Caco-2 (cell line): ENCODE results near the gene NRL. TPM values are rescaled to one million over a fixed set of nuclear protein-coding genes. Genes with fewer than 3 reads are reported as not detected.

ENCODE experiments used
- BruUV-seq: library from RNA; stranded (reverse); fragments of 400-500 nt; replicated peaks from 2 replicates; lab custom pipeline; 2021; lab: Mats Ljungman, UMichigan
- CTCF ChIA-PET: fragments of 300-600 bp; sonication (Branson Sonifier 250); formaldehyde crosslinking; loops from one replicate; lab custom pipeline; 2022; ENCODE audit warnings: antibody characterized with exemption; lab: Charles Lee
- POLR2A ChIA-PET: fragments of 300-600 bp; sonication (Branson Sonifier 250); formaldehyde crosslinking; loops from one replicate; lab custom pipeline; 2022; ENCODE audit warnings: antibody characterized with exemption; lab: Charles Lee
- DNase-seq, 2 experiments: peaks; one replicate each; pipeline versions ENCODE4 v3.0.0 to v3.0.0-alpha.2; 2020 to 2022
- H3K27me3 ChIP-seq: replicated peaks from 2 replicates; pipeline ENCODE4 v1.6.0; 2011; ENCODE audit warnings: low read length; ENCODE audit not compliant: control insufficient read depth, insufficient read depth
- H3K36me3 ChIP-seq: 2 replicates; pipeline ENCODE4 v1.5.1; 2011; ENCODE audit warnings: low read length; ENCODE audit not compliant: control insufficient read depth, insufficient read depth
- H3K4me1 ChIP-seq: fragments of 250-450 bp; sonication (Bioruptor Pico); 2 replicates; pipeline ENCODE4 v1.5.1; 2020; ENCODE audit warnings: mild to moderate bottlenecking
- H3K4me3 ChIP-seq: 2 replicates; pipeline ENCODE4 v1.5.1; 2011; ENCODE audit warnings: low read depth, mild to moderate bottlenecking, control low read depth, low read length
- H3K9me3 ChIP-seq: fragments of 250-450 bp; sonication (Bioruptor Pico); 2 replicates; pipeline ENCODE4 v1.5.1; 2020; ENCODE audit warnings: mild to moderate bottlenecking, moderate library complexity
- H3K27ac Mint-ChIP-seq: one replicate; pipeline ENCODE4 v1.8.0; 2022; ENCODE audit warnings: mixed read lengths; ENCODE audit not compliant: unreplicated experiment
- H3K27me3 Mint-ChIP-seq: one replicate; pipeline ENCODE4 v1.8.0; 2022; ENCODE audit warnings: mixed read lengths; ENCODE audit not compliant: insufficient read depth, unreplicated experiment
- H3K36me3 Mint-ChIP-seq: one replicate; pipeline ENCODE4 v1.8.0; 2022; ENCODE audit warnings: mild to moderate bottlenecking, mixed read lengths; ENCODE audit not compliant: insufficient read depth, unreplicated experiment
- H3K4me1 Mint-ChIP-seq: one replicate; pipeline ENCODE4 v1.8.0; 2022; ENCODE audit warnings: low read depth, mixed read lengths; ENCODE audit not compliant: unreplicated experiment
- H3K4me3 Mint-ChIP-seq: one replicate; pipeline ENCODE4 v1.8.0; 2022; ENCODE audit warnings: mild to moderate bottlenecking, moderate library complexity, mixed read lengths; ENCODE audit not compliant: unreplicated experiment
- H3K9me3 Mint-ChIP-seq: one replicate; pipeline ENCODE4 v1.8.0; 2022; ENCODE audit warnings: mixed read lengths; ENCODE audit not compliant: unreplicated experiment
- intact Hi-C: fragments of 100-400 bp; cut with micrococcal nuclease; formaldehyde crosslinking; loops from one replicate; pipeline ENCODE4 v1.10.0; 2022; ENCODE audit not compliant: unreplicated experiment
- total RNA-seq: library from RNA; stranded (reverse); gene quantifications from 2 replicates; pipeline ENCODE4 v1.2.3, GENCODE V29; 2022
- TF ChIP-seq, protein P1 (sequence below), 2 experiments: fragments of 200-600 bp in 1 of 2; IDR thresholded peaks; 1 replicate in 1 of 2; 2 replicates in 1 of 2; pipeline versions ENCODE4 v1.5.1 to v1.8.0; 2011 to 2022; ENCODE audit warnings: antibody characterized with exemption in 1 of 2, control low read depth in 1 of 2, inconsistent platforms in 1 of 2, low read depth in 1 of 2, low read length in 1 of 2, mild to moderate bottlenecking in 1 of 2, moderate library complexity in 1 of 2; ENCODE audit not compliant: insufficient read depth in 1 of 2, severe bottlenecking in 1 of 2, unreplicated experiment in 1 of 2

NRL gene
- total RNA-seq, 1 experiment from 2014 or later = 2.1 TPM

DNA sequence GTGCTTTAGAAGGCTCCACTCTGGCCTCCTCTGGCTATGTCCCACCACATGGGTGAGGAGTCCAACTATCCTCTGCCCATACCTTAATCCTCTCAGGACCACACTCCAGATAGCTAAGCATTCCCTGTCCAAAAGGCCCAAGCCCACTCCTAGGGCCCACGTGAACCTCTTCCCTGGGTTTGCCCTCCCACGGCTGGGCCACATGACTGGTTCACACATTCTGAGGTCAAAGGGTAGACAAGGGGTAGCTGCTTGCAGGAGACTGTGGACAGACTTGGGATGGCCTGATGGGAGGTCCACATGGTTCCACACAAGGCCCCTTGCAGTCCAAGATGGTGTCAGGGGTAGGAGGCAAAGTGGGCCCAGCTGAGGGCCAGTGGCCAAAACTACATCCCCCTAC is 26.7 kb downstream of the NRL start:
- no peak overlapping the region for H3K4me3 Mint-ChIP-seq
- no peaks in the 10 kb centered on the region for H3K27me3 Mint-ChIP-seq
- TF ChIP-seq, protein P1, sequence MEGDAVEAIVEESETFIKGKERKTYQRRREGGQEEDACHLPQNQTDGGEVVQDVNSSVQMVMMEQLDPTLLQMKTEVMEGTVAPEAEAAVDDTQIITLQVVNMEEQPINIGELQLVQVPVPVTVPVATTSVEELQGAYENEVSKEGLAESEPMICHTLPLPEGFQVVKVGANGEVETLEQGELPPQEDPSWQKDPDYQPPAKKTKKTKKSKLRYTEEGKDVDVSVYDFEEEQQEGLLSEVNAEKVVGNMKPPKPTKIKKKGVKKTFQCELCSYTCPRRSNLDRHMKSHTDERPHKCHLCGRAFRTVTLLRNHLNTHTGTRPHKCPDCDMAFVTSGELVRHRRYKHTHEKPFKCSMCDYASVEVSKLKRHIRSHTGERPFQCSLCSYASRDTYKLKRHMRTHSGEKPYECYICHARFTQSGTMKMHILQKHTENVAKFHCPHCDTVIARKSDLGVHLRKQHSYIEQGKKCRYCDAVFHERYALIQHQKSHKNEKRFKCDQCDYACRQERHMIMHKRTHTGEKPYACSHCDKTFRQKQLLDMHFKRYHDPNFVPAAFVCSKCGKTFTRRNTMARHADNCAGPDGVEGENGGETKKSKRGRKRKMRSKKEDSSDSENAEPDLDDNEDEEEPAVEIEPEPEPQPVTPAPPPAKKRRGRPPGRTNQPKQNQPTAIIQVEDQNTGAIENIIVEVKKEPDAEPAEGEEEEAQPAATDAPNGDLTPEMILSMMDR (IDR thresholded peaks at IDR 0.05; ENCODE audit: insufficient read depth in 1 of 2, low read depth in 1 of 2, low read length in 1 of 2, severe bottlenecking in 1 of 2, unreplicated experiment in 1 of 2) = no peak
- intact Hi-C loops = no loop called here
- ChIA-PET CTCF (no interaction called here), POLR2A (no interaction called here)
- Histone ChIP-seq H3K4me1 (peaks cover 4% of the 10 kb centered on the region), H3K9me3 (no peaks in the 10 kb centered on the region), H3K4me3 (no peak overlapping the region), H3K36me3 (no peaks in the 10 kb centered on the region), H3K27me3 (no peaks in the 10 kb centered on the region)
- DNase-seq = no peak
- peaks cover 6% of the 10 kb centered on the region for H3K36me3 Mint-ChIP-seq
- no peaks in the 10 kb centered on the region for H3K9me3 Mint-ChIP-seq
- H3K27ac Mint-ChIP-seq = no peak overlapping the region
- BruUV-seq = no TSS peak
- H3K4me1 Mint-ChIP-seq = peaks cover 10% of the 10 kb centered on the region

DNA sequence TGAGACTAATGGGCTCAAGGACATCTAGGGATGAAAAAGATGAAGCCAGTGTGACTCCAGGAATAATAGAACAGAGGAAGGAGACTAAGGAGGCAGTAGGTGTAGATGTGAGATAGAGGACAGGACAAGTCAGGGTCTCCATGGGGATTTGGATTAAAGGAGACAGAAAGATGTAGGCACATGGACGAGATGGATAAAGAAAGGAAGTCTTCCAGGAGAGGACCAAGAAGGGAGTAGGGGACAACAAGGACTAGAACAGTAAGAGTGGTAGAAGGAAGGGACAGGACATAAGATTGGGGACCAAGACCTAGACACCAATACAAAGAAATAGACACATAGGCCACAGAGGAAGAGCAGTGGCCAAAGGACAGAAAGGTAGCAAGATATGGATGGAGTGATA is 27.7 kb downstream of the NRL start:
- Histone ChIP-seq H3K4me3 (no peak overlapping the region), H3K4me1 (peaks cover 5% of the 10 kb centered on the region), H3K9me3 (no peaks in the 10 kb centered on the region), H3K36me3 (no peaks in the 10 kb centered on the region), H3K27me3 (no peaks in the 10 kb centered on the region)
- Mint-ChIP-seq H3K4me1 (peaks cover 6% of the 10 kb centered on the region), H3K36me3 (peaks cover 5% of the 10 kb centered on the region), H3K27ac (no peak overlapping the region), H3K9me3 (no peaks in the 10 kb centered on the region), H3K27me3 (no peaks in the 10 kb centered on the region), H3K4me3 (no peak overlapping the region)
- TF ChIP-seq, protein P1 (IDR thresholded peaks at IDR 0.05; ENCODE audit: insufficient read depth in 1 of 2, low read depth in 1 of 2, low read length in 1 of 2, severe bottlenecking in 1 of 2, unreplicated experiment in 1 of 2) = no peak
- intact Hi-C loops = no loop called here
- ChIA-PET CTCF (interaction anchor here (1.2 to 1.3 kb wide), 2 partner anchors 22 to 28 kb away, joined by 4 to 5 read pairs; no protein-coding TSS in a partner anchor), POLR2A (no interaction called here)
- no TSS peak for BruUV-seq
- DNase-seq = no peak

DNA sequence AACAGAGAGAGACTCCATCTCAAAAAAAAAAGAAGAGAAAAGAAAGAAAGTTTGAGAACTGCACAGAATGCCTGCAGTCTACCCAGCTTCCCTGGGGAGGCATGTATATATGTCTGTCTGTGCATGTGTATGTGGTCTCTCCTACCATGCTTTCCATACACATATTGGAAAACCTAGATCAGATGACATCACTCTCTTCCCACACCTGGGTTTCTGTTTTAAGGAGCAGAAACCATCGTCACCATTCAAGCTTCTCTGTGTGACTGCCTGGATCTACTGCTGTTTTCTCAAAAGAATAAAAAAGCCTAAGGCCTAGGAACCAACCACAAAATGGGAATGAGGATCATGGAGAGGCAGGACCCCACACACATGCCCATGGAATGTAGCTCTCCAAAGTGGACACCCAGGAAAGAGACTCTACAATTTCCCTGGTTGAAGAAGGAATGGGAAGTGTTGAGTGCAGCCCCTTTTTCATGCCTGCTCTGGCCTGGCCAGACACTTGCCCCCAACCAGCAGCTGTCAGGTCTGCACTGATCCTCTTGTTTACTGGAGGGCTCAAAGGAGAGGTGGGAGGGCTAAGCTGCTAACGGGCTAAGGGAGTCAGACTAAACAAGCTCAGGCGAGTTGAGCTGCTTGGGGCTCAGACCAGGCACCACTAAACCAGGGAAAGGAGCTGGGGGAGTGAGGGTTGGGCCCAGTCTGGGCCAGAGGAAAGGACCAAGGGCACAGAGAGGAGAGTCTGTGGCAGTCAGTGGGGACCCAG is 28.4 kb downstream of the NRL start:
- peaks cover 5% of the 10 kb centered on the region for H3K36me3 Mint-ChIP-seq
- Histone ChIP-seq H3K36me3 (no peaks in the 10 kb centered on the region), H3K4me1 (peaks cover 8% of the 10 kb centered on the region), H3K27me3 (no peaks in the 10 kb centered on the region), H3K4me3 (no peak overlapping the region), H3K9me3 (no peaks in the 10 kb centered on the region)
- BruUV-seq = no TSS peak
- no peaks in the 10 kb centered on the region for H3K9me3 Mint-ChIP-seq
- intact Hi-C loops = no loop called here
- no peak overlapping the region for H3K27ac Mint-ChIP-seq
- no peak overlapping the region for H3K4me3 Mint-ChIP-seq
- POLR2A ChIA-PET = no interaction called here
- TF ChIP-seq, protein P1 (IDR thresholded peaks at IDR 0.05; ENCODE audit: insufficient read depth in 1 of 2, low read depth in 1 of 2, low read length in 1 of 2, severe bottlenecking in 1 of 2, unreplicated experiment in 1 of 2) = no peak
- no peaks in the 10 kb centered on the region for H3K27me3 Mint-ChIP-seq
- CTCF ChIA-PET = interaction anchor here (1.2 to 1.3 kb wide), 2 partner anchors 22 to 28 kb away, joined by 4 to 5 read pairs; no protein-coding TSS in a partner anchor
- DNase-seq = no peak
- peaks cover 8% of the 10 kb centered on the region for H3K4me1 Mint-ChIP-seq
